OCI-LY1 (cell line): ENCODE measurements around the gene PPIE.
A peak's percentile ranks its signal among the peaks of the same experiment; 100 is the strongest.

Source experiments
- H2AFZ ChIP-seq: fragments of 200-600 bp; sonication (generic), shearing (Covaris generic); 2 replicates; pipeline ENCODE4 v1.6.0; 2014; ENCODE audit warnings: antibody characterized with exemption, mild to moderate bottlenecking, low read length
- H3F3A ChIP-seq: fragments of 200-600 bp; sonication (generic), shearing (Covaris generic); 2 replicates; pipeline ENCODE4 v1.6.0; 2014; ENCODE audit warnings: mild to moderate bottlenecking, antibody characterized with exemption, low read length, moderate library complexity; ENCODE audit not compliant: insufficient read depth
- H3K27ac ChIP-seq: fragments of 200-600 bp; sonication (generic); 2 replicates; pipeline ENCODE4 v1.5.1; 2014; ENCODE audit warnings: low read length, mixed run types, mild to moderate bottlenecking, low read depth; ENCODE audit not compliant: poor library complexity, severe bottlenecking
- H3K27me3 ChIP-seq: fragments of 200-600 bp; sonication (generic); 2 replicates; pipeline ENCODE4 v1.6.0; 2014; ENCODE audit warnings: antibody characterized with exemption, mild to moderate bottlenecking, low read length, moderate library complexity; ENCODE audit not compliant: insufficient read depth
- H3K36me3 ChIP-seq: fragments of 200-600 bp; sonication (generic); 2 replicates; pipeline ENCODE4 v1.6.1; 2014; ENCODE audit warnings: mild to moderate bottlenecking, antibody characterized with exemption, low read length, moderate library complexity, mixed read lengths; ENCODE audit not compliant: insufficient read depth
- H3K4me1 ChIP-seq: fragments of 200-600 bp; sonication (generic); 2 replicates; pipeline ENCODE4 v1.5.1; 2014; ENCODE audit warnings: mild to moderate bottlenecking, low read length, moderate library complexity; ENCODE audit not compliant: insufficient read depth, severe bottlenecking
- H3K4me2 ChIP-seq: fragments of 200-600 bp; sonication (generic), shearing (Covaris generic); 2 replicates; pipeline ENCODE4 v1.6.1; 2014; ENCODE audit warnings: low read length
- H3K4me3 ChIP-seq: fragments of 200-600 bp; sonication (generic); 2 replicates; pipeline ENCODE4 v1.5.1; 2014; ENCODE audit warnings: low read length, low read depth, mild to moderate bottlenecking, mixed read lengths; ENCODE audit not compliant: poor library complexity, severe bottlenecking
- H3K79me2 ChIP-seq: fragments of 200-600 bp; shearing (Covaris generic); 2 replicates; pipeline ENCODE4 v1.6.1; 2016; ENCODE audit warnings: mixed run types, low read length, mixed read lengths; ENCODE audit not compliant: insufficient read depth
- H3K9ac ChIP-seq: fragments of 200-600 bp; sonication (generic), shearing (Covaris generic); 2 replicates; pipeline ENCODE4 v1.6.1; 2014; ENCODE audit warnings: mild to moderate bottlenecking, low read length, mixed read lengths
- H3K9me2 ChIP-seq: fragments of 200-600 bp; sonication (generic), shearing (Covaris generic); 2 replicates; pipeline ENCODE4 v1.6.1; 2014; ENCODE audit warnings: low read depth, mild to moderate bottlenecking, low read length, mixed read lengths
- H3K9me3 ChIP-seq: fragments of 200-600 bp; shearing (Covaris generic); 2 replicates; pipeline ENCODE4 v1.6.1; 2014; ENCODE audit warnings: low read length, mixed read lengths
- H4K20me1 ChIP-seq: fragments of 200-600 bp; sonication (generic), shearing (Covaris generic); 2 replicates; pipeline ENCODE4 v1.6.0; 2016; ENCODE audit warnings: mild to moderate bottlenecking, low read length; ENCODE audit not compliant: insufficient read depth
- EZH2 ChIP-seq: fragments of 200-600 bp; sonication (generic), shearing (Covaris generic); IDR thresholded peaks from 2 replicates; pipeline ENCODE4 v1.8.0; 2017; ENCODE audit warnings: borderline replicate concordance, mixed run types, mild to moderate bottlenecking, antibody characterized with exemption, low read length, moderate library complexity, mixed read lengths
- TF ChIP-seq, protein P1 (sequence below): fragments of 200-600 bp; sonication (generic), shearing (Covaris generic); IDR thresholded peaks from 2 replicates; pipeline ENCODE4 v1.5.1; 2017; ENCODE audit warnings: mild to moderate bottlenecking, antibody characterized with exemption, low read length, moderate library complexity, mixed read lengths

The PPIE gene

DNA sequence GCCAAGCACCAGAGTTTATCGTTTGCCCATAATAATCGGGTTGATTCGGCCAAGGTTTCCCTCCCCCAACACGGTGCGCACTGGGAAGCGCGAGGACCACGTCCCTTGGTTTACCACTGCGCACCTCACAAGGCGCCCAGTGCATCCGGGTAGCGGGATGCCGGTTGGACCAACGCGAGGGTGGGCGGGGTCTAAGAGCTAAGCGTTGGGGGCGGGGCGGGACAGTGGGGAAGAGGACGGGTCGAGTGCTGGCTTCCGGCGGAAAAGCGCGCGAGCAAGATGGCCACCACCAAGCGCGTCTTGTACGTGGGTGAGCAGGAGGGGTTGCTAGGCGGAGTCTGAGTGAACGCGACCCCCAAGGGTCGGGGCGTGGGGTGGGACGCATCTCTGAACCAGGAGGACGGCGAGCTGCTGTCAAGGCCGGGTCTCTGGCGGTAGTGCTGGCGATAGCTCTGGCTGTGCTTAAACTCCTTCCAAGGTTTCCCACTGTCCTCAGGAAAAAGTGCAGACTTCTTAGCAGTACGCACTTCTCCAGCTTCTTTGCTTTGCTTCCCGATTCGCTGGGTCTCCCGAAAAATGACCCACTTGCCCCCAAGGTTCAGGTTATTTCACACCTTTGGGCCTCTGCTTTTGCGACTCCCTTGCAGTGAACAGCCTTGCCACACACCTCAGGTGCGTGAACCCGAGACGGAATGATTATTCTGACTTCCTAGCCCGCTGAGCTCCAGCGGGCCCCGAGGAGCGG is at the start of gene PPIE:
TSS of gene PPIE (plus strand) at position 261 of the 745 bp plus-strand sequence. CDS start at position 280, 19 bp downstream.
- H3K27me3 ChIP-seq, result no peaks in the 10 kb centered on the region
- H3K4me3 ChIP-seq, result peak within 1 kb of the TSS; percentile 86
- H2AFZ ChIP-seq, result peak within 1 kb of the TSS; percentile 83; the same call in 1 of the 2 replicates
- peaks cover 40% of the 10 kb centered on the region for H3K36me3 ChIP-seq
- H3K4me1 ChIP-seq, result peaks cover 26% of the 10 kb centered on the region
- H3K9me3 ChIP-seq, result no peaks in the 10 kb centered on the region
- no peaks in the 10 kb centered on the region for H3F3A ChIP-seq
- H3K9me2 ChIP-seq, result no peaks in the 10 kb centered on the region
- no peak for TF ChIP-seq EZH2
- TF ChIP-seq, protein P1, sequence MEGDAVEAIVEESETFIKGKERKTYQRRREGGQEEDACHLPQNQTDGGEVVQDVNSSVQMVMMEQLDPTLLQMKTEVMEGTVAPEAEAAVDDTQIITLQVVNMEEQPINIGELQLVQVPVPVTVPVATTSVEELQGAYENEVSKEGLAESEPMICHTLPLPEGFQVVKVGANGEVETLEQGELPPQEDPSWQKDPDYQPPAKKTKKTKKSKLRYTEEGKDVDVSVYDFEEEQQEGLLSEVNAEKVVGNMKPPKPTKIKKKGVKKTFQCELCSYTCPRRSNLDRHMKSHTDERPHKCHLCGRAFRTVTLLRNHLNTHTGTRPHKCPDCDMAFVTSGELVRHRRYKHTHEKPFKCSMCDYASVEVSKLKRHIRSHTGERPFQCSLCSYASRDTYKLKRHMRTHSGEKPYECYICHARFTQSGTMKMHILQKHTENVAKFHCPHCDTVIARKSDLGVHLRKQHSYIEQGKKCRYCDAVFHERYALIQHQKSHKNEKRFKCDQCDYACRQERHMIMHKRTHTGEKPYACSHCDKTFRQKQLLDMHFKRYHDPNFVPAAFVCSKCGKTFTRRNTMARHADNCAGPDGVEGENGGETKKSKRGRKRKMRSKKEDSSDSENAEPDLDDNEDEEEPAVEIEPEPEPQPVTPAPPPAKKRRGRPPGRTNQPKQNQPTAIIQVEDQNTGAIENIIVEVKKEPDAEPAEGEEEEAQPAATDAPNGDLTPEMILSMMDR, result no peak
- H3K9ac ChIP-seq, result peak within 1 kb of the TSS; percentile 83
- no peak within 1 kb of the TSS for H3K27ac ChIP-seq
- no peaks in the 10 kb centered on the region for H4K20me1 ChIP-seq
- H3K79me2 ChIP-seq, result no peaks in the 10 kb centered on the region
- peak within 1 kb of the TSS; percentile 94 for H3K4me2 ChIP-seq

DNA sequence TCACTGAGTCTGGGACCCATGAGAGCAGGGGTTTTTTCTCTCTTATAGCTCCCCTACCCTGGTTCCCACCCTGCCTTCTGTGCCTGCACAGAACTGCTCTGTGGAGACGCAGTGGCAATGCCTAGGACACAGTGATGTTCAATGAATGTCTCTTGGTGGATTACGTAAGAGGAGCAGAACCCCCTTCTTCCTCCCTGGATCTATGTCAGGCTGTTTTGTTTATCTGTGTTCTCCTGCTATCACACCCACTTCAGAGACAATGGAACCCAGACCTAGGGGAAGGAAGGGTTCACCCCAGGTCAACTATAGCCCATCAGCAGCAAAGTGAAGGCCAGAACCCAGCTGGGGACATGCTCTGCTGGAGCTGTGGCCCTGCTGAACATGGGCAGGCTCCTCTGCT is 49.5 kb upstream of the PPIE start:
- Histone ChIP-seq H3K36me3 (no peaks in the 10 kb centered on the region), H3K27ac (no peak overlapping the region), H3K79me2 (no peaks in the 10 kb centered on the region), H3K4me3 (no peak overlapping the region), H3K9me2 (no peaks in the 10 kb centered on the region), H3K4me2 (no peak overlapping the region), H2AFZ (no peak overlapping the region), H3K9ac (no peak overlapping the region), H3F3A (no peaks in the 10 kb centered on the region), H3K4me1 (peaks cover 5% of the 10 kb centered on the region), H4K20me1 (no peaks in the 10 kb centered on the region), H3K27me3 (no peaks in the 10 kb centered on the region), H3K9me3 (no peaks in the 10 kb centered on the region)
- TF ChIP-seq EZH2, result no peak
- TF ChIP-seq, protein P1, result no peak

DNA sequence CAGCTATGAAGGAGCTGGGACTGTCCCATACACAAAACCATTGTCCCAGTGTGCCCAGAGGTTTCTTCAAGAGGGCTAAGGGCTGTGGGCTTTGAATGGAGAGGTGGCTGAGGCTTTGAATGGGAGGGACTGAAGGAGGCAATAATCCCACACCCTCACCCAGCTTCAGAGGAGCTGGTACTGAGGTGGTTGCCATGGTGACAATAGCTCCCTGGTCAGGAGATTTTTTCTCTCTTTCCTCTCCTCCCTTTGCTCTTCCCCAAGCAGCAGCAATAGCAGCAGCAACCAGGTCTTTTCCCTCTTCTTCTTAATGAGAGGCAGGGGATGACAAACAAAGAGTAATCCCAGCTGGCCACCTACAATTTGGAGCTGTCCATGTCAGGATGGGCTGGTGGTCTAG is 49.0 kb upstream of the PPIE start:
- Histone ChIP-seq H3K27ac (no peak overlapping the region), H4K20me1 (no peaks in the 10 kb centered on the region), H3K9me2 (no peaks in the 10 kb centered on the region), H3F3A (no peaks in the 10 kb centered on the region), H2AFZ (no peak overlapping the region), H3K36me3 (no peaks in the 10 kb centered on the region), H3K4me3 (no peak overlapping the region), H3K4me2 (no peak overlapping the region), H3K9me3 (no peaks in the 10 kb centered on the region), H3K27me3 (no peaks in the 10 kb centered on the region), H3K79me2 (no peaks in the 10 kb centered on the region), H3K4me1 (peaks cover 5% of the 10 kb centered on the region), H3K9ac (no peak overlapping the region)
- TF ChIP-seq, protein P1, result no peak
- no peak for TF ChIP-seq EZH2
